Ovary (tissue), 9 donors: ENCODE measurements around the gene RBM44. TPM values are rescaled to one million over a fixed set of nuclear protein-coding genes. Genes with fewer than 3 reads are reported as not detected.
"Not testable (repeated sequence)": the region's sequence is repeated elsewhere in the genome, so short reads cannot be mapped to it uniquely, and the experiment has no call there.

ENCODE experiments used
- DNase-seq, 5 donors: peaks; one replicate each; pipeline ENCODE4 v3.0.0-alpha.2; 2019 to 2020
- H3K27ac ChIP-seq, 2 donors: fragments of 200-600 bp; one replicate each; pipeline versions ENCODE4 v1.5.1 to v1.8.0; 2019 to 2022
- H3K27me3 ChIP-seq: fragments of 200-600 bp; one replicate; pipeline ENCODE4 v1.8.0; 2022
- H3K36me3 ChIP-seq: fragments of 200-600 bp; sonication (generic); one replicate; pipeline ENCODE4 v1.5.1; 2019
- H3K4me1 ChIP-seq: one replicate; pipeline ENCODE4 v1.8.1; 2013; ENCODE audit warnings: mild to moderate bottlenecking, moderate library complexity; ENCODE audit not compliant: insufficient read depth
- H3K4me3 ChIP-seq: fragments of 200-600 bp; sonication (generic); one replicate; pipeline ENCODE4 v1.5.1; 2017
- H3K9me3 ChIP-seq, 2 donors: fragments of 200-600 bp in 1 of 2; sonication (generic) in 1 of 2; one replicate each; pipeline versions ENCODE4 v1.5.1 to v1.8.1; 2013 to 2019; ENCODE audit warnings: mild to moderate bottlenecking in 1 of 2, moderate library complexity in 1 of 2
- CTCF ChIP-seq, 3 donors: fragments of 450-650 bp in 2 of 3; fragments of 200-600 bp in 1 of 3; IDR thresholded peaks; one replicate each; pipeline versions ENCODE4 v1.5.1 to v1.8.0; 2016 to 2022; ENCODE audit warnings: antibody characterized with exemption in 3 of 3, mild to moderate bottlenecking in 1 of 3
- EP300 ChIP-seq: sonication (generic); formaldehyde crosslinking; IDR thresholded peaks from one replicate; pipeline ENCODE4 v1.6.1; 2017; ENCODE audit warnings: antibody characterized with exemption
- POLR2A ChIP-seq: fragments of 450-650 bp; IDR thresholded peaks from one replicate; pipeline ENCODE4 v1.6.1; 2017; ENCODE audit warnings: antibody characterized with exemption, mild to moderate bottlenecking, moderate library complexity
- WGBS, 3 donors: extraction: QIAGEN DNeasy Blood & Tissue Kit in 1 of 3; methylation state at CpG; one replicate each; pipeline versions ENCODE4 v1.1.5 to v1.1.7; 2013 to 2017; 5-methylcytosine and 5-hydroxymethylcytosine counted together
- intact Hi-C, 4 donors: fragments of 100-400 bp; cut with DNase I; formaldehyde crosslinking; loops; one replicate each; pipeline versions ENCODE4 v1.11.0 to v1.15.1; 2022 to 2023
- polyA plus RNA-seq, 2 donors: library from polyadenylated mRNA; stranded (reverse); fragments of 200-250 nt in 1 of 2; fragments of 350-450 nt in 1 of 2; fragmentation: Illumina TruSeq in 1 of 2; extraction: RNeasy Lipid Tissue Mini Kit (QIAGEN cat#74804) in 1 of 2; gene quantifications; one replicate each; pipeline ENCODE4 v1.2.3, GENCODE V29; 2013 to 2014
- total RNA-seq, 7 donors: library from RNA; depleted of rRNA in 2 of 7; stranded (reverse); fragments of >200 nt in 2 of 7; fragmentation: NEBNext Ultra II Directional in 3 of 7; extraction: Animal tissue kit (Norgen Biotek cat#: 25700) in 3 of 7; gene quantifications; one replicate each; pipeline versions ENCODE4 v1.1.0 to v1.2.4, GENCODE V29; 2016 to 2023
- donor health status: DM: no; HTN: no; CAD: no; lungs with moderate emphysema.
- donor health status: DM: no; HTN: no; CAD: no.
- donor health status: Bipolar disorder and iron deficiency.
- donor health status: DM: yes; HTN: yes; CAD: no.
- donor health status: DM: no; HTN: no; CAD: no.
- donor health status: DM: yes; HTN: yes; CAD: no.

Gene RBM44
- total and polyA plus RNA-seq, 9 donors: 0.13 to 0.83 (median 0.33) TPM

DNA sequence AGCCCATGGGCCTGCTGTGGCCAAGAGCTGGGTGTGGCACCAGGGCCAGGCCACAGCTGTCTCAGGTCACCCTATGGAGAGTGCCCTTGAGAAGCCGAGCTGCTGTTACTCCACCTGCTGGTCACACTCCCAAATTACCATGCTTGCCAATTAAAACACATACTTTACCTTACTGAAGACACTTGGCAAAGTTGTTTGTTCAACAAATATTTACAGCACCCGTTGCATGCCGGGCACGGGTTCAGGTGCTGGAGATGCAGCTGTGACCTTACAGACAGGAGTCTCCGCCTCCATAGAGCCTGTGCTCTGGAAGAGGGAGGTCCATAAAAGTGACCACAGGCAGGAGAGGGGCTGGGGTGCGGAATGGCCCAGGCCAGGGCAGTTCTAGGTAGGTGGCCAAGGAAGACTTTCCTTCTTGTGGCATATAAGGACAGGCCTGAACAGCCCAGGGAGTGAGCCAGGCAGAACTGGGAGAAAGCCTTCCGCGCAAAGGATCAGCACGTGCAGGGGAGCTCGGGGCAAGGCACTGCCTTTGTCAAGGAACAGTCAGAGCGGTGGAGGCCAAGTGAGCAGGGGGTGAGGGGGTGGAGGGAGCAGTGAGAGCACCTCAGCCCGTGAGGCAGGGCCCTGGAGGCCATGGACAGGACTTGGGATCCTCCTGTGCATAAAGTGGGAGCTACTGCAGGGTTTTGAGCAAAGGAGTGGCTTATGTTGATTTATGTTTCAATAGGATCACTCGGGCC, 23.6 kb upstream of the RBM44 start:
- H3K27ac ChIP-seq: no peak overlapping the region
- no peaks in the 10 kb centered on the region for H3K36me3 ChIP-seq
- intact Hi-C loops: no loop called here
- H3K27me3 ChIP-seq: no peaks in the 10 kb centered on the region
- H3K4me3 ChIP-seq: no peak overlapping the region
- no peaks in the 10 kb centered on the region for H3K4me1 ChIP-seq
- 77 to 81% (median 78%) methylated on average over 13 of the region's 13 CpGs for WGBS, 3 donors
- TF ChIP-seq EP300 (no peak), POLR2A (no peak), CTCF (IDR thresholded peaks at IDR 0.05) (no peak)
- no peaks in the 10 kb centered on the region for H3K9me3 ChIP-seq
- DNase-seq: no peak

DNA sequence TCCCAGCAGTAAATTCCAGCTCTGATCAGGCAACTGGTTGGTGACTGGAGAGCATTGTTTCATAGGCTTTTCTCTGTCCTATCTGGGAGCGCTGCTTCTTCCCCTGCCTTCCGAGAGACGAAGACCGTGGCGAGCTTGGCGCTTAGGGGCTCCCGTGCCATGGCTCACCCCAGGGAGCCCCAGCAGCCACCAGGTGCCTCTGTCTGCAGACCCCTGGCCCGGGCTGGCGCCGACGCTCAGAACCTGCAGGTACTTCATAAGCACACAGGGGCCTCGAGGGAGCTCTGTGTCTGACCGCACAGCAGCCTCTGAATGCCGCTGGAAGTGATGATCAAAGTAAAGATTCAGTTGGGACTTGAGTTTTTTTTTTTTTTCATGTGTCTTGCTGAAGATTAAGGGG, 19.1 kb upstream of the RBM44 start:
- Histone ChIP-seq H3K4me3 (no peak overlapping the region), H3K27me3 (no peaks in the 10 kb centered on the region), H3K27ac (no peak overlapping the region), H3K4me1 (no peaks in the 10 kb centered on the region), H3K9me3 (no peaks in the 10 kb centered on the region), H3K36me3 (no peaks in the 10 kb centered on the region)
- TF ChIP-seq CTCF (IDR thresholded peaks at IDR 0.05) (no peak), POLR2A (no peak), EP300 (no peak)
- no peak for DNase-seq
- WGBS, 3 donors: 89 to 97% (median 96%) methylated on average over 14 of the region's 14 CpGs
- intact Hi-C loops: no loop called here

- no peak overlapping the region for H3K27ac ChIP-seq
- H3K4me1 ChIP-seq: no peaks in the 10 kb centered on the region
- intact Hi-C loops: no loop called here
- H3K4me3 ChIP-seq: no peak overlapping the region
- no peaks in the 10 kb centered on the region for H3K36me3 ChIP-seq
- TF ChIP-seq CTCF (IDR thresholded peaks at IDR 0.05) (no peak), POLR2A (no peak), EP300 (no peak)
- 25 to 57% (median 28%) methylated on average over 7 of the region's 7 CpGs for WGBS, 3 donors
- no peaks in the 10 kb centered on the region for H3K27me3 ChIP-seq
- H3K9me3 ChIP-seq: no peaks in the 10 kb centered on the region
- no peak for DNase-seq
These were observed 16.4 kb upstream of the RBM44 start for GRCh38 chr2:237782181-237782580.

GRCh38 chr2:237783678-237784077, 14.9 kb upstream of the RBM44 start:
- intact Hi-C loops, H3K9me3 ChIP-seq, H3K4me1 ChIP-seq, H3K36me3 ChIP-seq, DNase-seq, H3K27ac ChIP-seq, H3K27me3 ChIP-seq, H3K4me3 ChIP-seq: not testable (repeated sequence)
- WGBS, 3 donors: 88 to 97% (median 95%) methylated on average over 2 to 4 of the region's 5 CpGs

DNA sequence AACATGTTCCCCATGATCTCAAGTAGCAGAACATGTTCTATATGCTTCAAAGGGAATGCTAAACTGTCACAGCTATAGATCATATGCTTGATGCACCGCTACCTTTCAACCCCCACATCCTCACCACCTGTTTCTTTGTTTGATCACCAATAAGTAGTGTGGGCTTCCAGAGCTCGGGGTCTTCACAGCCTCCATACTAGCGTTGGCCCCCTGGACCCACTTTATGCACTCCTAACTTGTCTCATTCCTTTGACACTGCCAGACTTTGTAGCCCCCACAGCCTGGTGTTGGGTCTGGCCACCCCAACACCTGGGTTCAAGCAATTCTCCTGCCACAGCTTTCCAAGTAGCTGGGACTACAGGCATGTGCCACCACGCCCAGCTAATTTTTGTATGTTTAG, 11.6 kb upstream of the RBM44 start:
- H3K9me3 ChIP-seq: no peaks in the 10 kb centered on the region
- no peak for DNase-seq
- no peak overlapping the region for H3K4me3 ChIP-seq
- intact Hi-C loops: no loop called here
- WGBS, 3 donors: 81 to 97% (median 97%) methylated on average over 4 of the region's 4 CpGs
- no peaks in the 10 kb centered on the region for H3K27me3 ChIP-seq
- H3K4me1 ChIP-seq: no peaks in the 10 kb centered on the region
- TF ChIP-seq POLR2A: no peak
- no peak for TF ChIP-seq EP300
- no peak for TF ChIP-seq CTCF (IDR thresholded peaks at IDR 0.05)
- no peak overlapping the region for H3K27ac ChIP-seq
- no peaks in the 10 kb centered on the region for H3K36me3 ChIP-seq
